HepG2 (cell line): ENCODE measurements around the gene SEMA6B. TPM values are rescaled to one million over a fixed set of nuclear protein-coding genes. Genes with fewer than 3 reads are reported as not detected.
A peak's percentile ranks its signal among the peaks of the same experiment; 100 is the strongest.

Experiments
- ATAC-seq: fragments of 200-7000 bp; cut with Tn5 transposase; 3 replicates; pipeline ENCODE4 v1.9.1; 2020; ENCODE audit warnings: mild to moderate bottlenecking, moderate library complexity
- BruUV-seq: library from RNA; stranded (reverse); fragments of 400-500 nt; replicated peaks from 2 replicates; lab custom pipeline; 2021; lab: Mats Ljungman, UMichigan
- CTCF ChIA-PET: fragments of 300-600 bp; formaldehyde crosslinking; extraction: SDS; loops from one replicate; lab custom pipeline; 2021; ENCODE audit warnings: low total read pairs, inconsistent platforms, low intra/inter-chr PET ratio; lab: Yijun Ruan, JAX
- POLR2A ChIA-PET: fragments of 350-600 bp; sonication (Branson Sonifier 250); formaldehyde crosslinking; loops from one replicate; lab custom pipeline; 2020; ENCODE audit warnings: antibody characterized with exemption, inconsistent platforms; lab: Yijun Ruan, JAX
- DNase-seq: peaks from one replicate; pipeline ENCODE4 v3.0.0-alpha.2; 2015; ENCODE audit warnings: low spot score
- FAIRE-seq: peaks from 3 replicates; lab custom pipeline; 2011; peaks lifted over from hg19 to GRCh38; lab: Jason Lieb, UNC
- H2AFZ ChIP-seq: one replicate; pipeline ENCODE4 v1.6.1; 2011; ENCODE audit warnings: low read length, inconsistent platforms
- H3K27ac ChIP-seq: fragments of 300-600 bp; 3 replicates; pipeline ENCODE4 v1.8.0; 2011; ENCODE audit warnings: mixed run types, mild to moderate bottlenecking, mixed read lengths, low read length, inconsistent platforms; ENCODE audit not compliant: insufficient read depth; ENCODE audit errors: extremely low read length
- H3K27me3 ChIP-seq, 2 experiments: fragments of 200-600 bp in 1 of 2; 2 replicates in 1 of 2; 3 replicates in 1 of 2; pipeline versions ENCODE4 v1.6.0 to v1.8.0; 2011; ENCODE audit warnings: low read length in 2 of 2, mild to moderate bottlenecking in 2 of 2, moderate library complexity in 2 of 2, inconsistent platforms in 1 of 2; ENCODE audit not compliant: insufficient read depth in 2 of 2, control insufficient read depth in 1 of 2
- H3K36me3 ChIP-seq, 2 experiments: fragments of 200-600 bp in 1 of 2; replicated peaks in 1 of 2; 2 replicates in 1 of 2; 3 replicates in 1 of 2; pipeline versions ENCODE4 v1.5.1 to v1.8.0; 2011; ENCODE audit warnings: low read length in 2 of 2, inconsistent platforms in 1 of 2; ENCODE audit not compliant: insufficient read depth in 2 of 2, control insufficient read depth in 1 of 2
- H3K4me1 ChIP-seq: 2 replicates; pipeline ENCODE4 v1.5.1; 2012; ENCODE audit warnings: low read length, inconsistent platforms; ENCODE audit not compliant: insufficient read depth
- H3K4me2 ChIP-seq: 2 replicates; pipeline ENCODE4 v1.6.0; 2011; ENCODE audit warnings: low read depth, low read length, inconsistent platforms
- H3K4me3 ChIP-seq, 3 experiments: fragments of 200-600 bp in 1 of 3; sonication (generic), shearing (Covaris generic) in 1 of 3; replicated peaks in 1 of 3; 2 replicates each; pipeline ENCODE4 v1.5.1; 2011 to 2016; ENCODE audit warnings: low read length in 3 of 3, inconsistent platforms in 2 of 3, low read depth in 2 of 3, mild to moderate bottlenecking in 2 of 3, control low read depth in 1 of 3, mixed read lengths in 1 of 3; ENCODE audit not compliant: insufficient read depth in 1 of 3
- H3K79me2 ChIP-seq: one replicate; pipeline ENCODE4 v1.6.1; 2011; ENCODE audit warnings: low read length, inconsistent platforms; ENCODE audit not compliant: insufficient read depth
- H3K9ac ChIP-seq: 2 replicates; pipeline ENCODE4 v1.6.0; 2011; ENCODE audit warnings: mild to moderate bottlenecking, low read depth, low read length, inconsistent platforms; ENCODE audit not compliant: insufficient read depth
- H3K9me3 ChIP-seq: 2 replicates; pipeline ENCODE4 v1.5.1; 2012; ENCODE audit warnings: mild to moderate bottlenecking, low read length
- H4K20me1 ChIP-seq: 2 replicates; pipeline ENCODE4 v1.6.0; 2011; ENCODE audit warnings: inconsistent platforms, mild to moderate bottlenecking, low read length, moderate library complexity; ENCODE audit not compliant: insufficient read depth
- STAG1 ChIP-seq: sonication (generic); formaldehyde crosslinking; IDR thresholded peaks from 2 replicates; pipeline ENCODE4 v1.4.0; 2020; ENCODE audit warnings: missing genetic modification reagents
- XRCC5 ChIP-seq: fragments of 200-400 bp; formaldehyde crosslinking; optimal IDR thresholded peaks from 2 replicates; pipeline ENCODE3; 2017; ENCODE audit warnings: mild to moderate bottlenecking, low read length
- WGBS: methylation state at CpG from one replicate; pipeline ENCODE4 v1.1.6; 2017; ENCODE audit warnings: low lambda C conversion rate; 5-methylcytosine and 5-hydroxymethylcytosine counted together
- in situ Hi-C: cut with HindIII; loops from 2 replicates; pipeline ENCODE4 v1.10.0; 2017; ENCODE audit warnings: low pct_unique_long_range_greater_than_20kb; ENCODE audit not compliant: extremely low pct_ligation_motif_present
- intact Hi-C: fragments of 100-400 bp; cut with micrococcal nuclease; formaldehyde crosslinking; loops from one replicate; pipeline ENCODE4 v1.10.0; 2022; ENCODE audit not compliant: unreplicated experiment
- polyA plus RNA-seq, 8 experiments: library from polyadenylated mRNA; depleted of rRNA in 3 of 8; stranded (reverse) in 7 of 8; unstranded in 1 of 8; fragments of >200 nt; fragmentation: Illumina TruSeq in 4 of 8; extraction: Trizol in 4 of 8; gene quantifications; 2 replicates each; pipeline versions ENCODE4 v1.2.1 to v1.2.3, GENCODE V29; 2011 to 2016; ENCODE audit warnings: low read depth in 4 of 8, missing spikeins in 1 of 8, mixed read lengths in 1 of 8; ENCODE audit not compliant: insufficient read depth in 1 of 8
- total RNA-seq, 5 experiments: library from RNA; depleted of rRNA; stranded (reverse); fragments of >200 nt; fragmentation: Illumina TruSeq; extraction: Trizol; gene quantifications; 2 replicates each; pipeline ENCODE4 v1.2.3, GENCODE V29; 2016; ENCODE audit warnings: low read depth in 1 of 5
- TF ChIP-seq, protein P1 (sequence below): sonication (generic); formaldehyde crosslinking; IDR thresholded peaks from 2 replicates; pipeline ENCODE4 v1.5.0; 2020; ENCODE audit warnings: mild to moderate bottlenecking, missing genetic modification reagents, moderate library complexity
- TF ChIP-seq, protein P2 (sequence below): sonication (generic); formaldehyde crosslinking; IDR thresholded peaks from 2 replicates; pipeline ENCODE4 v1.9.0; 2021; ENCODE audit warnings: missing genetic modification reagents, mild to moderate bottlenecking, borderline replicate concordance
- TF ChIP-seq, protein P3 (sequence below): sonication (generic); formaldehyde crosslinking; IDR thresholded peaks from 2 replicates; pipeline ENCODE4 v1.5.0; 2020; ENCODE audit warnings: mild to moderate bottlenecking, missing genetic modification reagents
- TF ChIP-seq, protein P4 (sequence below): sonication (generic); formaldehyde crosslinking; IDR thresholded peaks from 2 replicates; pipeline ENCODE4 v1.5.1; 2020; ENCODE audit warnings: missing genetic modification reagents, mild to moderate bottlenecking, borderline replicate concordance

SEMA6B gene
- total and polyA plus RNA-seq, 2 of the 13 experiments (the other 11 are each of a cell fraction or from before 2014, with no cell fraction given): 45.5 to 67.1 TPM

DNA sequence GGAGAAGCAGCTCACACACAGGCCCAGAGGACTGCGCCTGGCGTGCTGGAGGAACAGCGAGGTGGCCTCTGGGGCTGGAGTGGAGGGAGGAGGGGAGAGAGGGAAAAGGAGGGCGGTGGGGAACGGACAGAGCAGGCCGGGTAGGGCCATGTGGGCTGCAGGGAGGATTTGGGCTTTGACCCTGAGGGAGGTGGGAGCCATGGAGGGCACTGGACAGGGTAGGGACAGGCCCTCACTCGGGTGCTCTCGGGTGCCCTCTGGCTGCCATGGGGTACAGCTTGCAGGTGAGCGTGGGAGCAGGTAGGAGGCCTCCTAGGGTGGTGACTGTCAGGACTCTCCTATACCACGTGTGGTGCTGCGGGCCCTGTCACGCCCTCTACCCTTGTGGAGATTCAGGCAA, 64.0 kb downstream of the SEMA6B start:
- Histone ChIP-seq H3K9me3 (no peaks in the 10 kb centered on the region), H3K27ac (no peak overlapping the region), H3K4me1 (no peaks in the 10 kb centered on the region), H3K4me2 (no peak overlapping the region), H3K79me2 (no peaks in the 10 kb centered on the region), H3K9ac (no peak overlapping the region), H3K27me3 (no peaks in the 10 kb centered on the region; a peak in 1 of 5 replicates), H3K36me3 (peaks cover 30 to 60% of the 10 kb centered on the region in 2 experiments), H4K20me1 (no peaks in the 10 kb centered on the region), H3K4me3 (no peak overlapping the region), H2AFZ (no peak overlapping the region)
- ATAC-seq: peak; percentile 68
- in situ Hi-C loops: no loop called here
- ChIA-PET POLR2A (no interaction called here), CTCF (no interaction called here)
- BruUV-seq: no TSS peak
- 97% methylated on average over 6 of the region's 12 CpGs for WGBS
- no peak for DNase-seq
- TF ChIP-seq, protein P1, sequence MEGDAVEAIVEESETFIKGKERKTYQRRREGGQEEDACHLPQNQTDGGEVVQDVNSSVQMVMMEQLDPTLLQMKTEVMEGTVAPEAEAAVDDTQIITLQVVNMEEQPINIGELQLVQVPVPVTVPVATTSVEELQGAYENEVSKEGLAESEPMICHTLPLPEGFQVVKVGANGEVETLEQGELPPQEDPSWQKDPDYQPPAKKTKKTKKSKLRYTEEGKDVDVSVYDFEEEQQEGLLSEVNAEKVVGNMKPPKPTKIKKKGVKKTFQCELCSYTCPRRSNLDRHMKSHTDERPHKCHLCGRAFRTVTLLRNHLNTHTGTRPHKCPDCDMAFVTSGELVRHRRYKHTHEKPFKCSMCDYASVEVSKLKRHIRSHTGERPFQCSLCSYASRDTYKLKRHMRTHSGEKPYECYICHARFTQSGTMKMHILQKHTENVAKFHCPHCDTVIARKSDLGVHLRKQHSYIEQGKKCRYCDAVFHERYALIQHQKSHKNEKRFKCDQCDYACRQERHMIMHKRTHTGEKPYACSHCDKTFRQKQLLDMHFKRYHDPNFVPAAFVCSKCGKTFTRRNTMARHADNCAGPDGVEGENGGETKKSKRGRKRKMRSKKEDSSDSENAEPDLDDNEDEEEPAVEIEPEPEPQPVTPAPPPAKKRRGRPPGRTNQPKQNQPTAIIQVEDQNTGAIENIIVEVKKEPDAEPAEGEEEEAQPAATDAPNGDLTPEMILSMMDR (CRISPR knock-in tag): peak; percentile 47
- TF ChIP-seq XRCC5: no peak
- TF ChIP-seq, protein P2, sequence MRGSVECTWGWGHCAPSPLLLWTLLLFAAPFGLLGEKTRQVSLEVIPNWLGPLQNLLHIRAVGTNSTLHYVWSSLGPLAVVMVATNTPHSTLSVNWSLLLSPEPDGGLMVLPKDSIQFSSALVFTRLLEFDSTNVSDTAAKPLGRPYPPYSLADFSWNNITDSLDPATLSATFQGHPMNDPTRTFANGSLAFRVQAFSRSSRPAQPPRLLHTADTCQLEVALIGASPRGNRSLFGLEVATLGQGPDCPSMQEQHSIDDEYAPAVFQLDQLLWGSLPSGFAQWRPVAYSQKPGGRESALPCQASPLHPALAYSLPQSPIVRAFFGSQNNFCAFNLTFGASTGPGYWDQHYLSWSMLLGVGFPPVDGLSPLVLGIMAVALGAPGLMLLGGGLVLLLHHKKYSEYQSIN (CRISPR knock-in tag): no peak
- TF ChIP-seq STAG1 (CRISPR knock-in tag): peak; percentile 25; the same call in 1 of the 2 replicates
- FAIRE-seq: no peak
- intact Hi-C loops: no loop called here

DNA sequence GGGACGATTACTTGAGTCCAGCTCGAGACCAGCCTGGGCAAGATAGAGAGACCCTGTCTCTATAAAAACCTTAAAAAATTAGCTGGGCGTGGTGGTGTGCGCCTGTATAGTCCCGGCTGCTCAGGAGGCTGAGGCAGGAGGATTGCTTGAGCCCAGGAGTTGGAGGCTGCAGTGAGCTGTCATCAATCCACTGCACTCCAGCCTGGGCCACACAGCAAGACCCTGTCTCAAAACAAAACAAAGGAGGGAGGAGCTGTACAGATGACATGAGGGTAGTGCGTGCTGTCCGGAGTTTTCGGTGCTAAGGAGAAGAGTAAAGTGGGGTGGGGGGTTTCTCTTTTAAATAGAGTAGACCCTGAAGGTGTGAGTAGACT, 64.8 kb downstream of the SEMA6B start:
- TF ChIP-seq, protein P3, sequence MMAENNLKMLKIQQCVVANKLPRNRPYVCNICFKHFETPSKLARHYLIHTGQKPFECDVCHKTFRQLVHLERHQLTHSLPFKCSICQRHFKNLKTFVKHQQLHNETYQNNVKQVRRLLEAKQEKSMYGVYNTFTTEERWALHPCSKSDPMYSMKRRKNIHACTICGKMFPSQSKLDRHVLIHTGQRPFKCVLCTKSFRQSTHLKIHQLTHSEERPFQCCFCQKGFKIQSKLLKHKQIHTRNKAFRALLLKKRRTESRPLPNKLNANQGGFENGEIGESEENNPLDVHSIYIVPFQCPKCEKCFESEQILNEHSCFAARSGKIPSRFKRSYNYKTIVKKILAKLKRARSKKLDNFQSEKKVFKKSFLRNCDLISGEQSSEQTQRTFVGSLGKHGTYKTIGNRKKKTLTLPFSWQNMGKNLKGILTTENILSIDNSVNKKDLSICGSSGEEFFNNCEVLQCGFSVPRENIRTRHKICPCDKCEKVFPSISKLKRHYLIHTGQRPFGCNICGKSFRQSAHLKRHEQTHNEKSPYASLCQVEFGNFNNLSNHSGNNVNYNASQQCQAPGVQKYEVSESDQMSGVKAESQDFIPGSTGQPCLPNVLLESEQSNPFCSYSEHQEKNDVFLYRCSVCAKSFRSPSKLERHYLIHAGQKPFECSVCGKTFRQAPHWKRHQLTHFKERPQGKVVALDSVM (CRISPR knock-in tag): 0 out of 2 replicates have a peak, but pooled peaks have one; percentile 20
- TF ChIP-seq, protein P4, sequence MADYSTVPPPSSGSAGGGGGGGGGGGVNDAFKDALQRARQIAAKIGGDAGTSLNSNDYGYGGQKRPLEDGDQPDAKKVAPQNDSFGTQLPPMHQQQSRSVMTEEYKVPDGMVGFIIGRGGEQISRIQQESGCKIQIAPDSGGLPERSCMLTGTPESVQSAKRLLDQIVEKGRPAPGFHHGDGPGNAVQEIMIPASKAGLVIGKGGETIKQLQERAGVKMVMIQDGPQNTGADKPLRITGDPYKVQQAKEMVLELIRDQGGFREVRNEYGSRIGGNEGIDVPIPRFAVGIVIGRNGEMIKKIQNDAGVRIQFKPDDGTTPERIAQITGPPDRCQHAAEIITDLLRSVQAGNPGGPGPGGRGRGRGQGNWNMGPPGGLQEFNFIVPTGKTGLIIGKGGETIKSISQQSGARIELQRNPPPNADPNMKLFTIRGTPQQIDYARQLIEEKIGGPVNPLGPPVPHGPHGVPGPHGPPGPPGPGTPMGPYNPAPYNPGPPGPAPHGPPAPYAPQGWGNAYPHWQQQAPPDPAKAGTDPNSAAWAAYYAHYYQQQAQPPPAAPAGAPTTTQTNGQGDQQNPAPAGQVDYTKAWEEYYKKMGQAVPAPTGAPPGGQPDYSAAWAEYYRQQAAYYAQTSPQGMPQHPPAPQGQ (CRISPR knock-in tag): no peak
- Histone ChIP-seq H2AFZ (no peak overlapping the region), H3K4me3 (no peak overlapping the region), H3K4me1 (no peaks in the 10 kb centered on the region), H3K9me3 (no peaks in the 10 kb centered on the region), H3K9ac (no peak overlapping the region), H4K20me1 (no peaks in the 10 kb centered on the region), H3K79me2 (no peaks in the 10 kb centered on the region), H3K27ac (no peak overlapping the region), H3K36me3 (peaks cover 32 to 67% of the 10 kb centered on the region in 2 experiments), H3K27me3 (no peaks in the 10 kb centered on the region; a peak in 1 of 5 replicates), H3K4me2 (no peak overlapping the region)
- WGBS: 95% methylated on average over 8 of the region's 8 CpGs
- intact Hi-C loops: no loop called here
- in situ Hi-C loops: no loop called here
- ChIA-PET POLR2A (no interaction called here), CTCF (no interaction called here)
- ATAC-seq (no peak), FAIRE-seq (no peak), DNase-seq (no peak)
- no TSS peak for BruUV-seq
